ENCODE measurements around the gene NT5M. TPM values are rescaled to one million over a fixed set of nuclear protein-coding genes. Genes with fewer than 3 reads are reported as not detected.

NT5M gene
- total RNA-seq, 3 donors from 2014 or later: 1.0 to 4.6 (median 2.9) TPM

- Histone ChIP-seq H3K4me3 (no peak overlapping the region), H3K36me3 (no peaks in the 10 kb centered on the region), H3K4me1 (peaks cover 0 to 4% of the 10 kb centered on the region in 2 donors), H3K9me3 (peaks cover 0 to 6% of the 10 kb centered on the region in 2 donors), H3K27ac (peak overlapping the region in 1 of 2 donors; percentile 3), H3K27me3 (no peaks in the 10 kb centered on the region)
- TF ChIP-seq CTCF (IDR thresholded peaks at IDR 0.05): peak; percentile 100
- no peak for TF ChIP-seq POLR2A (IDR thresholded peaks at IDR 0.05)
- peak in 1 of 3 donors; percentile 53 for TF ChIP-seq POLR2AphosphoS5 (IDR thresholded peaks at IDR 0.05)
- intact Hi-C loops (cut with DNase I; ENCODE audit: low total_unique reads): no loop called here
- peak; percentile 76 to 78 for DNase-seq (ENCODE audit: low spot score in 2 of 2)
Measured at GRCh38 chr17:17356149-17356930, 53.2 kb downstream of the NT5M start.

- Histone ChIP-seq H3K4me3 (no peak overlapping the region), H3K9me3 (peaks cover 0 to 6% of the 10 kb centered on the region in 2 donors), H3K36me3 (no peaks in the 10 kb centered on the region), H3K27me3 (no peaks in the 10 kb centered on the region), H3K4me1 (peaks cover 0 to 3% of the 10 kb centered on the region in 2 donors), H3K27ac (peak overlapping the region in 1 of 2 donors; percentile 3)
- DNase-seq (ENCODE audit: low spot score in 2 of 2): peak in 1 of 2 donors; percentile 28
- intact Hi-C loops (cut with DNase I; ENCODE audit: low total_unique reads): no loop called here
- no peak for TF ChIP-seq POLR2AphosphoS5 (IDR thresholded peaks at IDR 0.05)
- no peak for TF ChIP-seq CTCF (IDR thresholded peaks at IDR 0.05)
- no peak for TF ChIP-seq POLR2A (IDR thresholded peaks at IDR 0.05)
Measured at GRCh38 chr17:17356931-17357270, 53.7 kb downstream of the NT5M start.

- Histone ChIP-seq H3K9me3 (peaks cover 0 to 6% of the 10 kb centered on the region in 2 donors), H3K4me3 (no peak overlapping the region), H3K36me3 (no peaks in the 10 kb centered on the region), H3K4me1 (no peaks in the 10 kb centered on the region), H3K27ac (no peak overlapping the region), H3K27me3 (no peaks in the 10 kb centered on the region)
- DNase-seq (ENCODE audit: low spot score in 2 of 2): no peak
- no peak for TF ChIP-seq CTCF (IDR thresholded peaks at IDR 0.05)
- no peak for TF ChIP-seq POLR2A (IDR thresholded peaks at IDR 0.05)
- TF ChIP-seq POLR2AphosphoS5 (IDR thresholded peaks at IDR 0.05): no peak
- intact Hi-C loops (cut with DNase I; ENCODE audit: low total_unique reads): no loop called here
Measured at GRCh38 chr17:17358060-17358751, 55.0 kb downstream of the NT5M start.

GRCh38 chr17:17358866-17359265 lies 55.7 kb downstream of the NT5M start:
- no peak for TF ChIP-seq POLR2AphosphoS5 (IDR thresholded peaks at IDR 0.05)
- TF ChIP-seq POLR2A (IDR thresholded peaks at IDR 0.05): no peak
- TF ChIP-seq CTCF (IDR thresholded peaks at IDR 0.05): no peak
- intact Hi-C loops (cut with DNase I; ENCODE audit: low total_unique reads): no loop called here

GRCh38 chr17:17359271-17359670 lies 56.1 kb downstream of the NT5M start:
- intact Hi-C loops (cut with DNase I; ENCODE audit: low total_unique reads): no loop called here

More at GRCh38 chr17:17358866-17359265, 55.7 kb downstream of the NT5M start:
- DNase-seq (ENCODE audit: low spot score in 2 of 2): no peak
- Histone ChIP-seq H3K9me3 (peaks cover 0 to 6% of the 10 kb centered on the region in 2 donors), H3K27me3 (no peaks in the 10 kb centered on the region), H3K27ac (no peak overlapping the region), H3K4me1 (no peaks in the 10 kb centered on the region), H3K36me3 (no peaks in the 10 kb centered on the region), H3K4me3 (no peak overlapping the region)

More at GRCh38 chr17:17359271-17359670, 56.1 kb downstream of the NT5M start:
- TF ChIP-seq CTCF (IDR thresholded peaks at IDR 0.05) (no peak), POLR2A (IDR thresholded peaks at IDR 0.05) (no peak), POLR2AphosphoS5 (IDR thresholded peaks at IDR 0.05) (no peak)
- Histone ChIP-seq H3K36me3 (no peaks in the 10 kb centered on the region), H3K9me3 (peaks cover 0 to 6% of the 10 kb centered on the region in 2 donors), H3K27me3 (no peaks in the 10 kb centered on the region), H3K27ac (no peak overlapping the region), H3K4me1 (no peaks in the 10 kb centered on the region), H3K4me3 (no peak overlapping the region)
- DNase-seq (ENCODE audit: low spot score in 2 of 2): no peak

All from breast epithelium (tissue), 4 donors.